Measurements from ENCODE around the gene FBXW4.

Gene FBXW4

DNA sequence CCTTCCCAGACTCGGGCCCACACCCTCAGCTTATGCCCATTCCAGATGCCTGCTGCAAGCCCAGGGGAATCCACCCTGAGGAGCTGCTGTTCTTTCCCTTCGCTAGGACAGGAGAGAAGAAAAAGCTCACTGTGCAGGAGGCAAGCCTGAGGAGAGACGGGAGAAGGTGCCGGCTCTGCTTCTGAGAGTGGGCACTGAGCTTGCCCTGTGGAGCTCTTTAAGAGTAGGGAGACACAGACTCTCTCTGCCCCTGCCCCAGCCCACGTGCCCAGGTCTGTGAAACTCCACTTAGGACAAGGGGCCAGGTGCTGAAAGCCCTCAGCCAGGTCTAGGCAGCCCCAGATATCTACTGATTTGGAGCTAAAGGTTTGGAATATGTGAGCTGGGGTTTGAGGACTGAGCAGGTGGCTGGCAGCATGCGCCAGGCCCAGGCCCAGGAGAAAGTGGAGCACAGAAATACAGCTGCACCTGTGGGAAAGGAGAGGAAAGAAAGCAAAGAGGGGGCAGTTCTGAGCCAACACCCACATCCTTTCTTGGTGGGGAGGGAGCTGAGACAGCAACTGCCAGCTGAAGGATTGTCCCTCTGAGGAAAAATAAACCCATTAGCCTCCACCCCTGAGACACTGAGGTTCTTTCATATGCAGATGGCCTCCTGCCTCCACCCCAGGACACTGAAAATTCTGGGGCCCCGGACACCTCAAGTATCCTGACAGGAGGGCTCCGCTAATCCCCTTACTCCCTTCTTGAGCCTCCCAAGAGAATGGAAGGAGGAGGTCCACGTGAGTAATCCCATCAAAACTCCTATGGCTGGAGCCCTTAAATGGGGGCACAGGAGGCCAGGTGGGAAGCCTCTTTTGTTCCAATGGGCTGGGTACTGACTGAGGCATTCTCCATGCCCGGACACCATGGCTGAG, 114.2 kb downstream of the FBXW4 start:
- no peak for TF ChIP-seq ZFX (IDR thresholded peaks at IDR 0.05; ENCODE audit: borderline replicate concordance)
- TF ChIP-seq, protein P1, sequence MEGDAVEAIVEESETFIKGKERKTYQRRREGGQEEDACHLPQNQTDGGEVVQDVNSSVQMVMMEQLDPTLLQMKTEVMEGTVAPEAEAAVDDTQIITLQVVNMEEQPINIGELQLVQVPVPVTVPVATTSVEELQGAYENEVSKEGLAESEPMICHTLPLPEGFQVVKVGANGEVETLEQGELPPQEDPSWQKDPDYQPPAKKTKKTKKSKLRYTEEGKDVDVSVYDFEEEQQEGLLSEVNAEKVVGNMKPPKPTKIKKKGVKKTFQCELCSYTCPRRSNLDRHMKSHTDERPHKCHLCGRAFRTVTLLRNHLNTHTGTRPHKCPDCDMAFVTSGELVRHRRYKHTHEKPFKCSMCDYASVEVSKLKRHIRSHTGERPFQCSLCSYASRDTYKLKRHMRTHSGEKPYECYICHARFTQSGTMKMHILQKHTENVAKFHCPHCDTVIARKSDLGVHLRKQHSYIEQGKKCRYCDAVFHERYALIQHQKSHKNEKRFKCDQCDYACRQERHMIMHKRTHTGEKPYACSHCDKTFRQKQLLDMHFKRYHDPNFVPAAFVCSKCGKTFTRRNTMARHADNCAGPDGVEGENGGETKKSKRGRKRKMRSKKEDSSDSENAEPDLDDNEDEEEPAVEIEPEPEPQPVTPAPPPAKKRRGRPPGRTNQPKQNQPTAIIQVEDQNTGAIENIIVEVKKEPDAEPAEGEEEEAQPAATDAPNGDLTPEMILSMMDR (IDR thresholded peaks at IDR 0.05), result no peak

GRCh38 chr10:101579516-101579870, 115.5 kb downstream of the FBXW4 start:
- no peak for TF ChIP-seq ZFX (IDR thresholded peaks at IDR 0.05; ENCODE audit: borderline replicate concordance)
- TF ChIP-seq, protein P1 (IDR thresholded peaks at IDR 0.05), result no peak

More for the DNA sequence above, 114.2 kb downstream of the FBXW4 start:
- H3K27ac ChIP-seq, result no peak overlapping the region

GRCh38 chr10:101578803-101579515, 116.0 kb downstream of the FBXW4 start:
- no peak for TF ChIP-seq ZFX (IDR thresholded peaks at IDR 0.05; ENCODE audit: borderline replicate concordance)
- TF ChIP-seq, protein P1 (IDR thresholded peaks at IDR 0.05), result no peak
- no peak overlapping the region for H3K27ac ChIP-seq

More at GRCh38 chr10:101579516-101579870, 115.5 kb downstream of the FBXW4 start:
- no peak overlapping the region for H3K27ac ChIP-seq

DNA sequence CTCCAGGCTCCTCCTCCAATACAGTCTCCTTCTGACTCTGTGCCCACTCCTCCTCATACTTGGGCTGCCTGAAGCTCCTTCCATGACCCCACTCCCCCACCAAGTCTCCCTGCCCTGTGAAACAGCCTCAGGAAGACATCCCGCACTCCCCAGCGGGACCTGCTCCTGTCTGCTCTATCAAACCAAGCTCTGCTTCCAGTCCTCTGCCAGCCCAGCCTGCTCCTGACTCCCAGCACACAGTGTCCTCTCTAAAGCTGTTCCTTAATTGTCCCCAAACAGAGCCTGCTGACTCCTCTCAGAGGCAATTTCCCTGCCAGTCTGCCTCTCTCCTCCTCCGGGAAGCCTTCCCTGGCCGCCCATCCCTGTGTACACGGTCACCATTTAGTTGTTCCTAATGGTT, 116.8 kb downstream of the FBXW4 start:
- TF ChIP-seq, protein P1 (IDR thresholded peaks at IDR 0.05), result no peak
- TF ChIP-seq ZFX (IDR thresholded peaks at IDR 0.05; ENCODE audit: borderline replicate concordance), result no peak
- H3K27ac ChIP-seq, result no peak overlapping the region

DNA sequence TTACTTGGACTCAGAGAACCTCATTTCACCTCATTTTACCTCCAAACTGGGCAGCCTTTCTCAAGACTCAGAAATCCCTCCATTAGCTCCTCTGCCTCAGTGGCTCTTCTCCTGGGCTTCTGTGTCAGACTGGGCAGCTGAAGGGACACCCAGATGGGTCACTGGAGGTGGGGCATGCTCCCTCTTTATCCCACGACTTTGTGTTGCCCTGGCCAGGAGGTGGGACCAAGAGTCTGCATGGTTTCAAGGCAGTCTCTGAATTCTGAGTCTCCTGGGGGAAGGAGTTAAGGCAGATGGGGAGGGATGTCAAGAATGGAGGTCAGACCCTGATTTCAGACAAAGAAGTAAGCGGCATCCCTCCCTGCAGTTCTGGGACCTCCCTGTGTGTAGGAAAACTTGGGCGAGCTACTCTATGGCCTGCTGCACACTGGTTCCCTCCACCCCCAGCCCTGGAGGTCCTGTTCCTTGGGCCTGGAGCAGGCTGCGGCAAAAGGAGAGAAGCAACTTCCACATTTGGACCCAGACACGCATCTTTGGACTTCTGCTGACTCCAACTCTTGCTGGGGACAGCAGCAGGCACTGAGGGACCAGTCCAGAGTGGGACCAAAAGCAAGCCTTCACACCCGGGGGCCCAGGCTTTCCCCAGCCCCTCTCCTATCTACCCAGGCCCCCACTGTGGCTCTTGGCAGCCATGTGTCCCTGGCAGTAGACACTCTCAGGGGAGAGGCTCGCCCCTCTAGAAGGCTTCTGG, 117.7 kb downstream of the FBXW4 start:
- H3K27ac ChIP-seq, result no peak overlapping the region
- TF ChIP-seq, protein P1 (IDR thresholded peaks at IDR 0.05), result no peak
- TF ChIP-seq ZFX (IDR thresholded peaks at IDR 0.05; ENCODE audit: borderline replicate concordance), result no peak

DNA sequence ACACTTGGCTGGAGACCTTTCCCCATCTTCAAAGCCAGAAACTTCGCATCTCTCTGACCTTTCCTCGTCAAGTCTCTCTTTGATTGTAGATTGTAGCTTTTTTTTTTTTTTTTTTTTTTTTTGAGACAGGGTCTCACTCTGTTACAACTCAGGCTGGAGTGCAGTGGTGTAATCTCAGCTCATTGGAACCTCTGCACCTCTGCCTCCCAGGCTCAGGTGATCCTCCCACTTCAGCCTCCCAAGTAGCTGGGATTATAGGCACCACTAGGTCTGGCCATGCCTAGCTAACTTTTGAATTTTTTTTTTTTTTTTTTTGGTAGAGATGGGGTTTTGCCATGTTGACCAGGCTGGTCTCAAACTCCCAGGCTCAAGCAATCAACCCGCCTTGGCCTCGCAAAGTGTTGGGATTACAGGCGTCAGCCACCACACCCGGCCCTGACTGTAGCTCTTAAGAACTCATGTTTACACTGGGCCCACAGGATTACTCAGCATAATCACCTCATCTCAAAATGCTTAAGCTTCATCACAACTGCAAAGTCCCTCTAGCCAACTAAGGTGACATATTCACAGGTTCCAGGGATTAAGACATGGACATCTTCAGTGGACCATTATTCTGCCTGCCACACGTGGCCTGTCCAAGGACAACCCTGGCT, 118.6 kb downstream of the FBXW4 start:
- no peak for TF ChIP-seq ZFX (IDR thresholded peaks at IDR 0.05; ENCODE audit: borderline replicate concordance)
- TF ChIP-seq, protein P1 (IDR thresholded peaks at IDR 0.05), result no peak
- no peak overlapping the region for H3K27ac ChIP-seq

All from 22Rv1 (cell line).